Lower lobe of right lung (tissue), 2 donors: Measurements from ENCODE around the gene SRRM3. TPM values are rescaled to one million over a fixed set of nuclear protein-coding genes. Genes with fewer than 3 reads are reported as not detected.

Experiments
- ATAC-seq, 2 donors: fragments of 200-7000 bp; cut with Tn5 transposase; one replicate each; pipeline ENCODE4 v1.9.1; 2020 to 2022; ENCODE audit warnings: mild to moderate bottlenecking in 2 of 2, moderate library complexity in 2 of 2
- DNase-seq: peaks from one replicate; pipeline ENCODE4 v3.0.0-alpha.2; 2020
- H3K27ac ChIP-seq: fragments of 200-600 bp; one replicate; pipeline ENCODE4 v1.8.0; 2022
- H3K27me3 ChIP-seq: fragments of 200-600 bp; one replicate; pipeline ENCODE4 v1.8.0; 2022; ENCODE audit warnings: low read depth
- H3K36me3 ChIP-seq: fragments of 200-600 bp; one replicate; pipeline ENCODE4 v1.8.0; 2022; ENCODE audit warnings: mild to moderate bottlenecking
- H3K4me1 ChIP-seq: fragments of 200-600 bp; one replicate; pipeline ENCODE4 v1.8.0; 2022
- H3K4me3 ChIP-seq: fragments of 200-600 bp; one replicate; pipeline ENCODE4 v1.8.0; 2022; ENCODE audit warnings: mild to moderate bottlenecking
- H3K9me3 ChIP-seq: fragments of 200-600 bp; one replicate; pipeline ENCODE4 v1.8.0; 2022
- CTCF ChIP-seq: fragments of 200-600 bp; IDR thresholded peaks from one replicate; pipeline ENCODE4 v1.8.0; 2022; ENCODE audit warnings: antibody characterized with exemption, mild to moderate bottlenecking
- intact Hi-C: fragments of 100-400 bp; cut with DNase I; formaldehyde crosslinking; loops from one replicate; pipeline ENCODE4 v1.11.0; 2022
- total RNA-seq: library from RNA; stranded (reverse); fragmentation: NEBNext Ultra II Directional; extraction: Animal tissue kit (Norgen Biotek cat#: 25700); gene quantifications from one replicate; pipeline ENCODE4 v1.2.1, GENCODE V29; 2021
- donor health status: DM: no; HTN: yes; CAD: no; lungs with severe emphysema.

Gene SRRM3
- total RNA-seq, 1 donor from 2014 or later = 0.86 TPM

GRCh38 chr7:76259124-76260093 lies 57.7 kb downstream of the SRRM3 start:
- no peaks in the 10 kb centered on the region for H3K9me3 ChIP-seq
- intact Hi-C loops = no loop called here
- DNase-seq = no peak
- H3K4me1 ChIP-seq = peaks cover 6% of the 10 kb centered on the region
- ATAC-seq = peak; percentile 31 to 38
- no peaks in the 10 kb centered on the region for H3K36me3 ChIP-seq
- peak overlapping the region; percentile 37 for H3K4me3 ChIP-seq
- no peak overlapping the region for H3K27ac ChIP-seq
- no peak for TF ChIP-seq CTCF
- H3K27me3 ChIP-seq = peaks cover 31% of the 10 kb centered on the region

- H3K9me3 ChIP-seq = no peaks in the 10 kb centered on the region
- H3K27me3 ChIP-seq = peaks cover 32% of the 10 kb centered on the region
- ATAC-seq (peak; percentile 42 to 61), DNase-seq (no peak)
- intact Hi-C loops = no loop called here
- H3K4me1 ChIP-seq = peaks cover 6% of the 10 kb centered on the region
- H3K36me3 ChIP-seq = no peaks in the 10 kb centered on the region
- peak overlapping the region; percentile 37 for H3K4me3 ChIP-seq
- H3K27ac ChIP-seq = no peak overlapping the region
- TF ChIP-seq CTCF = no peak
These were observed 58.5 kb downstream of the SRRM3 start for GRCh38 chr7:76260171-76260703.

- Histone ChIP-seq H3K9me3 (no peaks in the 10 kb centered on the region), H3K27me3 (peaks cover 34% of the 10 kb centered on the region), H3K4me1 (peaks cover 6% of the 10 kb centered on the region), H3K4me3 (no peak overlapping the region), H3K27ac (no peak overlapping the region), H3K36me3 (no peaks in the 10 kb centered on the region)
- DNase-seq = no peak
- ATAC-seq = no peak
- intact Hi-C loops = no loop called here
- no peak for TF ChIP-seq CTCF
These were observed 59.6 kb downstream of the SRRM3 start for GRCh38 chr7:76261329-76261728.

- intact Hi-C loops = no loop called here
- TF ChIP-seq CTCF = no peak
- no peak overlapping the region for H3K27ac ChIP-seq
- H3K4me3 ChIP-seq = no peak overlapping the region
- peaks cover 9% of the 10 kb centered on the region for H3K4me1 ChIP-seq
- H3K36me3 ChIP-seq = no peaks in the 10 kb centered on the region
- ATAC-seq = no peak
- H3K27me3 ChIP-seq = peaks cover 39% of the 10 kb centered on the region
- DNase-seq = no peak
- H3K9me3 ChIP-seq = no peaks in the 10 kb centered on the region
These were observed 60.2 kb downstream of the SRRM3 start for GRCh38 chr7:76261931-76262330.

GRCh38 chr7:76262683-76263402 lies 61.1 kb downstream of the SRRM3 start:
- intact Hi-C loops = no loop called here
- Histone ChIP-seq H3K27ac (no peak overlapping the region), H3K9me3 (no peaks in the 10 kb centered on the region), H3K4me3 (no peak overlapping the region), H3K27me3 (peaks cover 44% of the 10 kb centered on the region), H3K4me1 (peaks cover 16% of the 10 kb centered on the region), H3K36me3 (no peaks in the 10 kb centered on the region)
- TF ChIP-seq CTCF = peak; percentile 69
- ATAC-seq (peak; percentile 80 to 81), DNase-seq (no peak)
